ENCODE measurements around the gene XCL1.
A peak's percentile ranks its signal among the peaks of the same experiment; 100 is the strongest.
"Not testable (repeated sequence)": the region's sequence is repeated elsewhere in the genome, so short reads cannot be mapped to it uniquely, and the experiment has no call there.

Gene XCL1

DNA sequence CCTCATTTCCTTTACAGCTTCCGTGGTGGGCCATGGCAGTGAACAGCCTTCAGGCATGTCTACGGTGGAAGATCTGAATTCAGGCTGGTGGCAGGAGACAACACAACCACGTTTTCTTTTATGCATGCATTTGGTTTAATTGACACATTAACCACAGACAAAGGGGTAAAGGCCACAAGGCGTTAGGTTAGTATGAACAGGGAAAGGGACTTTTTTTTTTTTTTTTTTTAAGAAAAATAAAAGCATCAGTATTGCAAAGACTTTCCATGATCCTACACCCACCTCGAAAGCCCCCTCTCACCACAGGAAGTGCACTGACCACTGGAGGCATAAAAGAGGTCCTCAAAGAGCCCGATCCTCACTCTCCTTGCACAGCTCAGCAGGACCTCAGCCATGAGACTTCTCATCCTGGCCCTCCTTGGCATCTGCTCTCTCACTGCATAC, at the start of gene XCL1:
Gene XCL1, plus strand, starts transcription at position 361 of the 444 bp plus-strand sequence. Its CDS starts 33 bp downstream, at position 394.
- DNase-seq, result not testable (repeated sequence)

DNA sequence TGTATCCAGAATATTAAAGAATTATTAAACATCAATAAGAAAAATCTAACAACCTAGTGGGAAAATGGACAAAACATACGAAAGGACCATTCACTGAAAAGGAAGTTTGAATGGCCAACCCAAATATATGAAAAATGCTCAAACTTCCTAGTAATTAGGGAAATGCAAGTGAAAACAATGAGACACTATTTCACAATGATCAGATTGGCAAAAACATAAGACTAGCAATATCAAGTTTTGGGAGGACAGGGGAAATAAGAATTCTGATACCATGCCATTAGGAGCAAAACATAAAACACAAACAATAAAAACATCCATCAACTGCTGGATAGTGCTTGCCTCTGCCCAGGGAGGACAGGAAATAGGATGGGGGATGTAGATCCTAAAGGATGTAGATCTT, 46.9 kb upstream of the XCL1 start:
- DNase-seq, result no peak

GRCh38 chr1:168531615-168532345, 44.6 kb upstream of the XCL1 start:
- no peak for DNase-seq

DNA sequence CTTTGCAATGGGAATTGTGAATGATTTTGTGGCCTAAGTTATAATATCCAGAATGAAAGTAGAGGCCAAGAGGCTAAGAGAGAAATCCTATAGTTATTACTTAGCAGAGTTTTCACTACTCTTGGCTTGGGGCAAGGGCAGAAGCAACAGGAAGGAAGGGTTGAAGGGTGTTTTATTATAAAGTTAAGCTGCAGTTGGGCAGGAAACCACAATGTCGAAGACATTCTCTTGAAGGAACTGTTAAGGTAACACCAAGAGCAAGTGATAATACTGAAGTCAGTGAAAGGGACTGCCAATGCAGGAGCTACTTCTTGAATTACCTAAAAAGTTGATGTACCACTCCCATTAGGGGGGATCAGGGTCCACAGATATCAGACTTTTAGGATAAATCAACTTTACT, 40.9 kb upstream of the XCL1 start:
- DNase-seq, result no peak

DNA sequence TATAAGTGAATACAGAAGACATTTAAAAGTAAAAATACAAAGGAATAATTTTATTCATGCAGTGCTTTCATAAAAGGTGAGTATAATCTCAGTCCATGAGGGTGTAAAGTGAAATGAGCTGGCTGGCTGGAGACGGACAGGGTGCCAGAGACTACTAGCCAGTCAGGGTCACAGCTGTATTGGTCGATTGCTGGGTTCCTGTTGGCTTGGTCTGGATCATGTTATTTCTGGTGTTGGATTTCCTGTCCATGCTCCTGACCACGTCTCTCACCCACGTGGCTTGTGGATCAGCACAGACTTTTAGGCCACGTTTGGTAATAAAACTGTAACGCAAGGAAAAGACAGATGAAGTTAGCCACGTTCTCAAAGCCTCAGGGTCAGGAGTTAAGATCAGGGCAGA, 35.6 kb upstream of the XCL1 start:
- DNase-seq, result not testable (repeated sequence)

DNA sequence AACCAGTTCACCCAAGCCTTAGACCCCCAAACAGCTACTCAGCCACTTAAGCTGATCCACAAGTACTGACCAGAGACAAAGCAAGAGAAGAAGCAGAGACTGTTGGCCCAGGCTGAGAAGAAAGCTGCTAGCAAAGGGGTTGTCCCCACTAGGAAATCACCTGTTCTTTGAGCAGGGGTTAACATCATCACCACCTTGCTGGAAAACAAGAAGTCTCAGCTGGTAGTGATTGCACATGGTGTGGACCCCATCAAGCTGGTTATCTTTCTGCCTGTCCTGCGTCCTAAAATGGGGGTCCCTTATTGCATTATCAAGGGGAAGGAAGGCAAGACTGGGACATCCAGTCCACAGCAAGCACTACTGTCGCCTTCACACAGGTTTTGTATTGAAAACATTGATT, 33.4 kb upstream of the XCL1 start:
- not testable (repeated sequence) for DNase-seq

GRCh38 chr1:168543840-168544498, 32.4 kb upstream of the XCL1 start, which contains the start of gene XCL2:
Gene XCL2 (minus strand): TSS chr1:168543997. CDS start chr1:168543964, 33 bp downstream.
- not testable (repeated sequence) for DNase-seq

- DNase-seq, result peak in 1 of 2 experiments; percentile 24
These were observed 30.5 kb upstream of the XCL1 start for GRCh38 chr1:168545678-168546552.

- not testable (repeated sequence) for DNase-seq
These were observed 29.9 kb upstream of the XCL1 start for GRCh38 chr1:168546553-168546895.

- no peak for DNase-seq
These were observed 25.4 kb upstream of the XCL1 start for GRCh38 chr1:168550971-168551370.

DNA sequence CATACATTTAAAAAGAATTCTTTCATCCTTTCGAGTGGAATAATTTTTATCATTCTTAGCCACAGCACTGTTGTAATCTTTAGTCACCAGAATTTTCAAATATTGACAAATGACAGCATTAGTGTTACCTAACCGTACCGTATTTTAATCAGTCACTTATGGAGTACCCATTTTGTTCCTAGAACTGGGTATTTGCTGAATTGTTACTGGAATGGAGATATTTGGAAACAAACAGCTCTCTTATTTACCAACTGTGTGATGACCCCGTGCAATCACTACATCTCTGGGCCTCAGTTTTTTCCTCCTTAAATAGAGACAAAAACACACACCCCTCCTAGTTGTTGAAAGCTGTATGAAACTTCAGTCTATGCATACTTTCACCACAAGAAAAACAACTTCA, 24.7 kb upstream of the XCL1 start:
- no peak for DNase-seq

GRCh38 chr1:168552961-168553360, 23.4 kb upstream of the XCL1 start:
- DNase-seq, result no peak

- DNase-seq, result no peak
These were observed 22.5 kb upstream of the XCL1 start for GRCh38 chr1:168553680-168554553.

DNA sequence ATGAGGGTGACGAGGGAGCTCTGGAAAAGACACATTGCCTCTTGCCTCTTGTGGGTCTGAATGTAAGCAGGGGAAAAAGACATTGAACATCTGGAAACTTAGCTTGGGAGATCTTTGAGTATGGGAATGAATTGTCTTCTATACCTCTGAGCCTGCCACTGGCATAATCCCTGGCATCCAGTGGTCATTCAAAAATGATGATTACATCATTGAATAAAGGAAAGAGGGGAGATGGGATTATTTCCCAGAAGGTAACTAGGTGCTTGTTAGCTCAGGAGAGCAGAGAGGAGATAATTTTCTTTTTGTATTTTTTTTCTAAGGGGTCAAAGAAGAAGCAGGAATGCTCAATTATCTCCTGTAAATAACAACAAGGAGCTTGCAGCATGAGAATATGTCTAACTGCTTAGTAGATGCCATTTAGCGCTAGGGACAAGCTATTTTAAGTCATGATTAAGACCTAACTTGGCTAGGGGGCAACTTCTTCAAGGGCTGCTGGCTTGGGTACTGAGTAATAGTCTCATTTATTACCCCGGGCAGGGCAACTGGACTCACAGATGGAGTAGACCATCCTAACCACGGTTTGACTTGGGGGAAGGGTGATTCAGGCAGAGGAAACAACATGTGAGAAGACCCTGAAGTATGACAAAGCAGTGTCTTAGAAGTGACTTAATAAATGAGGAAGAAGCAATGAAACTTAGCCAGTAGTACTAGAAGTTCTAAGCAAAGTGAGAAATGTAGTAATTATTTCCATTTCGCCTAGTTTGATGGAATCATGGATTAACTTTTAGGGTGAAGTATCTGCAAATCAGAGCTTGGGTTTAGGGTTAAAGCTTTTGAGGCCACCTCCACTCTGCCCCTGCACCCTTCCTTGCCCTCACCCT, 21.6 kb upstream of the XCL1 start:
- no peak for DNase-seq

DNA sequence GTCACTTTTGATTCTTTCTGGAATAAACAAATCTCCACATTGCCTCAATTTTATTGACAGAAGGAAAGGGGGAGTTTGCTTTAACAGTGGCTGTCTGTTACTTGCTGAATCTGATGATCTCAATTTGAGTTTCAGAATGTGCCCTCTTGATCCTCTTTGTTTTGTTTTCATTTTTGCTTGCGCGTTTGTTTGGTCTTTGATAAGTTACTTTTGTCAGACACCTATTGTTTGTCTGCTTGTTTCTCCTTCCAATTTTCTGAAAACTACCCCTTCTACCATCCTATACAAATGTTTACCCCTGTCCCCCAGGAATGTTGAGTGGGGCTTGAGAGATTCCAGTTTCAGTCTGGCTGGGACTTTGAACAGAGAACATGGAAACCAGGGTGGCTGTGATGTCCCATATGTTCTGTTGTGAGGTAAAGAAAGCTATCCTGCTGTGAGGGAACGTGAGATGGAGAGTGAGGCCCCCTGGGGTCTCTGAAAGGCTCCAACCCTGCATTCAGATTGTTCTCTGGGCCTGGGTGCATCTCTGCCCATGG, 20.8 kb upstream of the XCL1 start:
- DNase-seq, result no peak

DNA sequence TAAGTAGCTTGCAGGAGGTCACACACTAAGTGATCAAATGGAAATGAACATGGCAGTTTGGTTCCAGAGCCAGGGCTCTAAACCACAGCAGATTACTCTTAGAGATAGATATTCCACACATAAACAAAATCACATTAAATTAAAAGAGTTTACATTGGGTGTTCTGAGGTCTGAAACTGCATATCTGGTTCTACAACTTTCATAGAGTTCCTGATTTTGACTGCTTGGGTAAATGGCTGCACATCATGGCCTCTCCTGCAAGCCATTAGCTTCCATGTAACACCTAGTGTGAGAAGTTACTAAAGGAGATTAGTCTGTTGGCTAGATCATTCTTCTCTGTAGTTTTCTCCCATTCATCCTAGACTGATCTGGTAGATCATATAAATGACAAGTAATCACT, 19.8 kb upstream of the XCL1 start:
- DNase-seq, result no peak

- no peak for DNase-seq
These were observed 16.0 kb upstream of the XCL1 start for GRCh38 chr1:168560370-168560769.

DNA sequence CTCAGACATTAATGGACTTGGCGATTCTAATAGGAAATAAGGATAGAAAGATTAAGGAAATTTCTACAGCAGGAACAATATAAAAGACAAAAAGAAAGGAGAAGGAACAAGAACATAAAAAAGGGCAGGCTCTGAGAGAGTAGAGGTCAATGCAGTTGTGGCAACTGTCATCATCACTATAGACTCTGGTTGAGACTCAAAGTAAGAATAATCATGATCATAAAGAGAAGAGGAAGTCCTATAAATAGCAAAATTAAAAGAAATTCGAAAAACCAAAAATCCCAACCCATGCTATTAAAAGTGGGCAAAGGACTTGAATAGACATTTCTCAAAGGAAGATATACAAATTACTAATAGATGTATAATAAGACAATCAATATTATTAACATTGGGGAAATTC, 14.4 kb upstream of the XCL1 start:
- DNase-seq, result no peak

DNA sequence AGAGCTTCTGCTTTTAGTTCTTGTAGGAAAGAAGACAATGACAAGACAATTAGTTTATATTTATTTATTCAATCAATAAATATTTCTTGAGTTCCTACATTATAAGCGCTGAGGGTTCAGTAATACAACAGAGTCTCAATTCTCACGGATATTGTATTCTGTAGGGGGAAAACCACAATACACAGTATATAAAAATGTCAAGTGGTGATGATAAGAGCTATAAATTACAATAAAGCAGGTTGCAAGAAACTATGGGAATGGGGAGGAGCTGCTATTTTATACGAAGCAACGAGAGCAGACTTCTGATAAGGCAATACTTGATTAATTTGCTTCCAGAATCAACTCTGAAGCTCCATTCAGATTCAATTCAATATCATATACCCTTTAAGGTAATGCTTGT, 10.6 kb upstream of the XCL1 start:
- DNase-seq, result no peak

- no peak for DNase-seq
These were observed 9.4 kb upstream of the XCL1 start for GRCh38 chr1:168567007-168567406.

GRCh38 chr1:168567568-168567967, 8.8 kb upstream of the XCL1 start:
- DNase-seq, result no peak
